ENCODE data around the gene PIGS. TPM values are rescaled to one million over a fixed set of nuclear protein-coding genes. Genes with fewer than 3 reads are reported as not detected.
"Not testable (repeated sequence)": the region's sequence is repeated elsewhere in the genome, so short reads cannot be mapped to it uniquely, and the experiment has no call there.

The PIGS gene
- total RNA-seq, 2 experiments from 2014 or later, result 61.0 to 66.2 TPM

- H3K27me3 Mint-ChIP-seq; ATAC-seq; H3K9me3 Mint-ChIP-seq (ENCODE audit: low read depth); DNase-seq: not testable (repeated sequence)
- Mint-ChIP-seq H3K36me3 (peaks cover 49% of the 10 kb centered on the region), H3K4me1 (peaks cover 63% of the 10 kb centered on the region), H3K27ac (peak overlapping the region; percentile 80), H3K4me3 (peak overlapping the region; percentile 81)
- CTCF ChIA-PET, result interaction anchor here (1.3 to 5.4 kb wide), 4 partner anchors 27 to 68 kb away, joined by 4 to 28 read pairs (median 8); no protein-coding TSS in a partner anchor
Observed at GRCh38 chr17:28576016-28576415, 4.7 kb upstream of the PIGS start.

- Mint-ChIP-seq H3K27ac (no peak overlapping the region), H3K9me3 (ENCODE audit: low read depth) (no peaks in the 10 kb centered on the region), H3K4me1 (peaks cover 59% of the 10 kb centered on the region), H3K36me3 (peaks cover 45% of the 10 kb centered on the region), H3K27me3 (no peaks in the 10 kb centered on the region), H3K4me3 (no peak overlapping the region)
- no peak for DNase-seq
- CTCF ChIA-PET, result interaction anchor here (0.6 to 5.4 kb wide), 6 partner anchors 9 to 139 kb away, joined by 3 to 28 read pairs (median 4); no protein-coding TSS in a partner anchor
- ATAC-seq, result no peak
Observed at GRCh38 chr17:28575126-28575795, 3.9 kb upstream of the PIGS start.

GRCh38 chr17:28574526-28574925 is 3.2 kb upstream of the PIGS start:
- peaks cover 59% of the 10 kb centered on the region for H3K4me1 Mint-ChIP-seq

GRCh38 chr17:28573966-28574480 is 2.7 kb upstream of the PIGS start:
- no peak overlapping the region for H3K4me3 Mint-ChIP-seq
- H3K36me3 Mint-ChIP-seq, result peaks cover 39% of the 10 kb centered on the region
- CTCF ChIA-PET, result no interaction called here
- H3K27ac Mint-ChIP-seq, result no peak overlapping the region
- H3K4me1 Mint-ChIP-seq, result peaks cover 56% of the 10 kb centered on the region
- no peak for DNase-seq
- H3K27me3 Mint-ChIP-seq, result no peaks in the 10 kb centered on the region
- no peak for ATAC-seq
- H3K9me3 Mint-ChIP-seq (ENCODE audit: low read depth), result no peaks in the 10 kb centered on the region

More at GRCh38 chr17:28574526-28574925, 3.2 kb upstream of the PIGS start:
- ATAC-seq (no peak), DNase-seq (no peak)
- CTCF ChIA-PET, result interaction anchor here (0.6 to 5.4 kb wide), 4 partner anchors 10 to 139 kb away, joined by 3 to 28 read pairs (median 3); no protein-coding TSS in a partner anchor
- Mint-ChIP-seq H3K27ac (no peak overlapping the region), H3K4me3 (no peak overlapping the region), H3K9me3 (ENCODE audit: low read depth) (no peaks in the 10 kb centered on the region), H3K27me3 (no peaks in the 10 kb centered on the region), H3K36me3 (peaks cover 42% of the 10 kb centered on the region)

- Mint-ChIP-seq H3K4me3 (no peak overlapping the region), H3K4me1 (peaks cover 53% of the 10 kb centered on the region), H3K27me3 (no peaks in the 10 kb centered on the region), H3K9me3 (ENCODE audit: low read depth) (no peaks in the 10 kb centered on the region), H3K27ac (no peak overlapping the region), H3K36me3 (peaks cover 36% of the 10 kb centered on the region)
- CTCF ChIA-PET, result no interaction called here
- no peak for ATAC-seq
- no peak for DNase-seq
Observed at GRCh38 chr17:28573521-28573920, 2.2 kb upstream of the PIGS start.

- ATAC-seq (no peak), DNase-seq (no peak)
- Mint-ChIP-seq H3K9me3 (ENCODE audit: low read depth) (no peaks in the 10 kb centered on the region), H3K27ac (no peak overlapping the region), H3K4me3 (no peak overlapping the region), H3K27me3 (no peaks in the 10 kb centered on the region), H3K4me1 (peaks cover 51% of the 10 kb centered on the region), H3K36me3 (peaks cover 35% of the 10 kb centered on the region)
- CTCF ChIA-PET, result no interaction called here
Observed at GRCh38 chr17:28573040-28573380, 1.7 kb upstream of the PIGS start.

- Mint-ChIP-seq H3K36me3 (peaks cover 34% of the 10 kb centered on the region), H3K4me1 (peaks cover 51% of the 10 kb centered on the region), H3K9me3 (ENCODE audit: low read depth) (no peaks in the 10 kb centered on the region), H3K4me3 (peak overlapping the region; percentile 86), H3K27ac (no peak overlapping the region), H3K27me3 (no peaks in the 10 kb centered on the region)
- CTCF ChIA-PET, result interaction anchor here (0.8 to 3.6 kb wide), 6 partner anchors 19 to 89 kb away, joined by 3 to 22 read pairs (median 6); partner anchors contain the start of genes BLTP2 and SDF2
- ATAC-seq, result no peak
- no peak for DNase-seq
Observed at GRCh38 chr17:28572259-28573039, 1.1 kb upstream of the PIGS start.

GRCh38 chr17:28570716-28571360 is 486 bp downstream of the PIGS start:
- peak; percentile 55 for ATAC-seq
- Mint-ChIP-seq H3K4me3 (peak overlapping the region; percentile 86), H3K4me1 (peaks cover 46% of the 10 kb centered on the region), H3K27ac (peak overlapping the region; percentile 94), H3K36me3 (peaks cover 32% of the 10 kb centered on the region), H3K9me3 (ENCODE audit: low read depth) (no peaks in the 10 kb centered on the region), H3K27me3 (no peaks in the 10 kb centered on the region)
- peak; percentile 70 for DNase-seq
- CTCF ChIA-PET, result interaction anchor here (1.0 to 3.6 kb wide), 8 partner anchors 9 to 156 kb away, joined by 3 to 22 read pairs (median 6); partner anchors contain the start of genes BLTP2 and TLCD1

GRCh38 chr17:28569446-28569845 is 1.9 kb downstream of the PIGS start:
- Mint-ChIP-seq H3K4me1 (peaks cover 41% of the 10 kb centered on the region), H3K9me3 (ENCODE audit: low read depth) (no peaks in the 10 kb centered on the region), H3K27ac (peak overlapping the region; percentile 34), H3K4me3 (peak overlapping the region; percentile 86), H3K27me3 (no peaks in the 10 kb centered on the region), H3K36me3 (peaks cover 29% of the 10 kb centered on the region)
- CTCF ChIA-PET, result interaction anchor here (0.7 to 3.6 kb wide), 6 partner anchors 8 to 212 kb away, joined by 3 to 22 read pairs (median 4); partner anchors contain the start of gene POLDIP2
- ATAC-seq (no peak), DNase-seq (no peak)

- CTCF ChIA-PET, result interaction anchor here (1.1 kb wide), 1 partner anchor 18 kb away, joined by 4 read pairs; no protein-coding TSS in a partner anchor
- Mint-ChIP-seq H3K36me3 (peaks cover 34% of the 10 kb centered on the region), H3K9me3 (ENCODE audit: low read depth) (no peaks in the 10 kb centered on the region), H3K4me3 (no peak overlapping the region), H3K27ac (peak overlapping the region; percentile 43), H3K27me3 (no peaks in the 10 kb centered on the region), H3K4me1 (peaks cover 38% of the 10 kb centered on the region)
- DNase-seq, result no peak
- no peak for ATAC-seq
Observed at GRCh38 chr17:28567604-28568003, 3.7 kb downstream of the PIGS start.

GRCh38 chr17:28563475-28563874 is 7.8 kb downstream of the PIGS start:
- H3K27me3 Mint-ChIP-seq, result no peaks in the 10 kb centered on the region
- no peaks in the 10 kb centered on the region for H3K9me3 Mint-ChIP-seq (ENCODE audit: low read depth)
- DNase-seq, result no peak
- no peak overlapping the region for H3K4me3 Mint-ChIP-seq
- CTCF ChIA-PET, result no interaction called here
- peaks cover 17% of the 10 kb centered on the region for H3K4me1 Mint-ChIP-seq
- H3K27ac Mint-ChIP-seq, result no peak overlapping the region
- ATAC-seq, result no peak
- peaks cover 42% of the 10 kb centered on the region for H3K36me3 Mint-ChIP-seq

GRCh38 chr17:28555022-28555421 is 16.3 kb downstream of the PIGS start:
- Mint-ChIP-seq H3K9me3 (ENCODE audit: low read depth) (no peaks in the 10 kb centered on the region), H3K27ac (no peak overlapping the region), H3K27me3 (no peaks in the 10 kb centered on the region), H3K4me3 (no peak overlapping the region), H3K36me3 (peaks cover 44% of the 10 kb centered on the region), H3K4me1 (peaks cover 32% of the 10 kb centered on the region)
- CTCF ChIA-PET, result no interaction called here
- DNase-seq (no peak), ATAC-seq (no peak)

- Mint-ChIP-seq H3K36me3 (peaks cover 39% of the 10 kb centered on the region), H3K27me3 (no peaks in the 10 kb centered on the region), H3K9me3 (ENCODE audit: low read depth) (no peaks in the 10 kb centered on the region), H3K4me3 (no peak overlapping the region), H3K4me1 (peaks cover 37% of the 10 kb centered on the region), H3K27ac (no peak overlapping the region)
- ATAC-seq (no peak), DNase-seq (no peak)
- CTCF ChIA-PET, result interaction anchor here (1.8 kb wide), 1 partner anchor 16 kb away, joined by 10 read pairs; no protein-coding TSS in a partner anchor
Observed at GRCh38 chr17:28554565-28554964, 16.8 kb downstream of the PIGS start.
